Ishikawa (cell line): Measurements from ENCODE around the gene CDH13.

Experiments
- CEBPB ChIP-seq: IDR thresholded peaks from 2 replicates; pipeline ENCODE4 v1.6.1; 2012
- CREB1 ChIP-seq: IDR thresholded peaks from 2 replicates; pipeline ENCODE4 v1.6.1; 2012; ENCODE audit warnings: low read depth
- EGR1 ChIP-seq: IDR thresholded peaks from 2 replicates; pipeline ENCODE4 v1.6.1; 2012
- EP300 ChIP-seq: IDR thresholded peaks from 2 replicates; pipeline ENCODE4 v1.6.1; 2012; ENCODE audit warnings: borderline replicate concordance
- FOXM1 ChIP-seq: IDR thresholded peaks from 2 replicates; pipeline ENCODE4 v1.6.1; 2012; ENCODE audit warnings: low read depth, borderline replicate concordance
- MAX ChIP-seq: IDR thresholded peaks from 2 replicates; pipeline ENCODE4 v1.6.1; 2012
- NFIC ChIP-seq: IDR thresholded peaks from 2 replicates; pipeline ENCODE4 v1.6.1; 2012
- RAD21 ChIP-seq: IDR thresholded peaks from 2 replicates; pipeline ENCODE4 v1.6.1; 2012; ENCODE audit warnings: low read depth
- REST ChIP-seq: IDR thresholded peaks from 2 replicates; pipeline ENCODE4 v1.6.1; 2012; ENCODE audit warnings: low read depth, mild to moderate bottlenecking
- TAF1 ChIP-seq: IDR thresholded peaks from 2 replicates; pipeline ENCODE4 v1.6.1; 2012; ENCODE audit warnings: low read depth, mild to moderate bottlenecking
- TCF12 ChIP-seq: IDR thresholded peaks from 2 replicates; pipeline ENCODE4 v1.6.1; 2012; ENCODE audit warnings: low read depth
- TEAD4 ChIP-seq: IDR thresholded peaks from 2 replicates; pipeline ENCODE4 v1.6.1; 2012
- USF1 ChIP-seq: IDR thresholded peaks from 2 replicates; pipeline ENCODE4 v1.6.1; 2012
- YY1 ChIP-seq: IDR thresholded peaks from 2 replicates; pipeline ENCODE4 v1.6.1; 2012; ENCODE audit warnings: low read depth
- ZBTB7A ChIP-seq: IDR thresholded peaks from 2 replicates; pipeline ENCODE4 v1.6.1; 2012; ENCODE audit warnings: low read depth

CDH13 gene

GRCh38 chr16:83271970-83272575 is 645.3 kb downstream of the CDH13 start:
- TF ChIP-seq FOXM1 (no peak), RAD21 (no peak), CEBPB (no peak), EGR1 (no peak), TCF12 (no peak), EP300 (no peak), REST (no peak), YY1 (no peak), TAF1 (no peak), NFIC (no peak), CREB1 (no peak), MAX (no peak), ZBTB7A (no peak), USF1 (no peak), TEAD4 (no peak)

GRCh38 chr16:83272843-83273242 is 646.1 kb downstream of the CDH13 start:
- TF ChIP-seq CREB1 (no peak), MAX (no peak), FOXM1 (no peak), ZBTB7A (no peak), REST (no peak), RAD21 (no peak), TAF1 (no peak), NFIC (no peak), EP300 (no peak), CEBPB (no peak), USF1 (no peak)

GRCh38 chr16:83273504-83274173 is 646.9 kb downstream of the CDH13 start:
- TF ChIP-seq ZBTB7A (no peak), TAF1 (no peak), CREB1 (no peak), YY1 (no peak), FOXM1 (no peak), EGR1 (no peak), TEAD4 (no peak), TCF12 (no peak), REST (no peak), USF1 (no peak), EP300 (no peak), NFIC (no peak), CEBPB (no peak), RAD21 (no peak)
